Measurements from ENCODE around the gene VDR. TPM values are rescaled to one million over a fixed set of nuclear protein-coding genes. Genes with fewer than 3 reads are reported as not detected.
"Not testable (repeated sequence)": the region's sequence is repeated elsewhere in the genome, so short reads cannot be mapped to it uniquely, and the experiment has no call there.

VDR gene
- total RNA-seq, 2 experiments from 2014 or later, result 62.9 to 65.5 TPM

- CTCF ChIA-PET, result interaction anchor here (0.9 to 30.7 kb wide), 5 partner anchors 10 to 69 kb away, joined by 4 to 578 read pairs (median 20); no protein-coding TSS in a partner anchor
- POLR2A ChIA-PET, result interaction anchor here (0.8 to 37.8 kb wide), 10 partner anchors 8 to 596 kb away, joined by 3 to 1018 read pairs (median 12); partner anchors contain the start of genes ASB8, HDAC7 and RPAP3
- H3K27me3 Mint-ChIP-seq, result no peaks in the 10 kb centered on the region
- peaks cover 89% of the 10 kb centered on the region for H3K4me1 Mint-ChIP-seq
- peak overlapping the region; percentile 89 for H3K4me3 Mint-ChIP-seq
- no peak for DNase-seq
- peaks cover 68% of the 10 kb centered on the region for H3K36me3 Mint-ChIP-seq (ENCODE audit: low read depth)
- H3K9me3 Mint-ChIP-seq, result no peaks in the 10 kb centered on the region
- peak overlapping the region; percentile 93 for H3K27ac Mint-ChIP-seq
These were observed 93.0 kb downstream of the VDR start for GRCh38 chr12:47811581-47812484.

- Mint-ChIP-seq H3K27me3 (no peaks in the 10 kb centered on the region), H3K36me3 (ENCODE audit: low read depth) (peaks cover 68% of the 10 kb centered on the region), H3K4me1 (peaks cover 91% of the 10 kb centered on the region), H3K27ac (peak overlapping the region; percentile 93), H3K4me3 (peak overlapping the region; percentile 89), H3K9me3 (no peaks in the 10 kb centered on the region)
- no peak for DNase-seq
- CTCF ChIA-PET, result interaction anchor here (0.9 to 30.7 kb wide), 5 partner anchors 9 to 152 kb away, joined by 3 to 578 read pairs (median 25); partner anchors contain the start of genes HDAC7 and TMEM106C
- POLR2A ChIA-PET, result interaction anchor here (0.9 to 37.8 kb wide), 4 partner anchors 8 to 22 kb away, joined by 4 to 1018 read pairs (median 161); partner anchors contain the start of gene HDAC7
These were observed 93.8 kb downstream of the VDR start for GRCh38 chr12:47811072-47811396.

- H3K27me3 Mint-ChIP-seq, DNase-seq, H3K9me3 Mint-ChIP-seq: not testable (repeated sequence)
- H3K4me1 Mint-ChIP-seq, result peaks cover 91% of the 10 kb centered on the region
- H3K4me3 Mint-ChIP-seq, result peak overlapping the region; percentile 32
- ChIA-PET POLR2A (interaction anchor here (1.7 to 37.8 kb wide), 3 partner anchors 10 to 348 kb away, joined by 6 to 1018 read pairs (median 264); partner anchors contain the start of genes ASB8 and HDAC7), CTCF (interaction anchor here (0.7 to 30.7 kb wide), 6 partner anchors 9 to 67 kb away, joined by 3 to 578 read pairs (median 30); partner anchors contain the start of gene HDAC7)
- H3K27ac Mint-ChIP-seq, result peak overlapping the region; percentile 93
- H3K36me3 Mint-ChIP-seq (ENCODE audit: low read depth), result peaks cover 74% of the 10 kb centered on the region
These were observed 95.3 kb downstream of the VDR start for GRCh38 chr12:47809518-47809917.

GRCh38 chr12:47808574-47809365 is 96.0 kb downstream of the VDR start:
- Mint-ChIP-seq H3K4me1 (peaks cover 91% of the 10 kb centered on the region), H3K9me3 (no peaks in the 10 kb centered on the region), H3K27me3 (no peaks in the 10 kb centered on the region), H3K27ac (peak overlapping the region; percentile 93), H3K36me3 (ENCODE audit: low read depth) (peaks cover 74% of the 10 kb centered on the region), H3K4me3 (peak overlapping the region; percentile 67)
- POLR2A ChIA-PET, result interaction anchor here (1.2 to 37.8 kb wide), 21 partner anchors 10 to 596 kb away, joined by 3 to 1018 read pairs (median 7); partner anchors contain the start of genes ASB8, HDAC7, RAPGEF3 and RPAP3
- peak; percentile 78 for DNase-seq
- CTCF ChIA-PET, result interaction anchor here (0.7 to 30.7 kb wide), 21 partner anchors 8 to 362 kb away, joined by 3 to 578 read pairs (median 5); partner anchors contain the start of gene HDAC7

- H3K9me3 Mint-ChIP-seq, result no peaks in the 10 kb centered on the region
- H3K36me3 Mint-ChIP-seq (ENCODE audit: low read depth), result peaks cover 74% of the 10 kb centered on the region
- peaks cover 93% of the 10 kb centered on the region for H3K4me1 Mint-ChIP-seq
- H3K27me3 Mint-ChIP-seq, result no peaks in the 10 kb centered on the region
- peak; percentile 95 for DNase-seq
- H3K27ac Mint-ChIP-seq, result peak overlapping the region; percentile 93
- H3K4me3 Mint-ChIP-seq, result peak overlapping the region; percentile 67
- ChIA-PET CTCF (interaction anchor here (0.7 to 30.7 kb wide), 22 partner anchors 10 to 363 kb away, joined by 3 to 578 read pairs (median 4); partner anchors contain the start of genes HDAC7 and TMEM106C), POLR2A (interaction anchor here (0.8 to 37.8 kb wide), 25 partner anchors 9 to 595 kb away, joined by 3 to 1018 read pairs (median 6); partner anchors contain the start of genes ASB8, HDAC7, RAPGEF3 and RPAP3)
These were observed 96.7 kb downstream of the VDR start for GRCh38 chr12:47808050-47808449.

GRCh38 chr12:47807338-47807737 is 97.5 kb downstream of the VDR start:
- H3K27me3 Mint-ChIP-seq, result no peaks in the 10 kb centered on the region
- no peaks in the 10 kb centered on the region for H3K9me3 Mint-ChIP-seq
- peaks cover 97% of the 10 kb centered on the region for H3K4me1 Mint-ChIP-seq
- no peak for DNase-seq
- peak overlapping the region; percentile 67 for H3K4me3 Mint-ChIP-seq
- peak overlapping the region; percentile 93 for H3K27ac Mint-ChIP-seq
- ChIA-PET CTCF (interaction anchor here (1.1 to 30.7 kb wide), 19 partner anchors 9 to 299 kb away, joined by 3 to 578 read pairs (median 6); partner anchors contain the start of genes HDAC7 and TMEM106C), POLR2A (interaction anchor here (0.8 to 37.8 kb wide), 22 partner anchors 9 to 591 kb away, joined by 3 to 1018 read pairs (median 7); partner anchors contain the start of genes HDAC7, RAPGEF3, RPAP3 and SLC48A1)
- peaks cover 73% of the 10 kb centered on the region for H3K36me3 Mint-ChIP-seq (ENCODE audit: low read depth)

- CTCF ChIA-PET, result interaction anchor here (8.0 to 30.7 kb wide), 2 partner anchors 14 to 29 kb away, joined by 104 to 578 read pairs; partner anchors contain the start of gene HDAC7
- DNase-seq, result no peak
- no peak overlapping the region for H3K4me3 Mint-ChIP-seq
- H3K27ac Mint-ChIP-seq, result peak overlapping the region; percentile 93
- no peaks in the 10 kb centered on the region for H3K9me3 Mint-ChIP-seq
- POLR2A ChIA-PET, result interaction anchor here (7.4 to 37.8 kb wide), 3 partner anchors 7 to 28 kb away, joined by 58 to 1018 read pairs (median 264); partner anchors contain the start of gene HDAC7
- H3K27me3 Mint-ChIP-seq, result no peaks in the 10 kb centered on the region
- H3K4me1 Mint-ChIP-seq, result peaks cover 95% of the 10 kb centered on the region
- peaks cover 71% of the 10 kb centered on the region for H3K36me3 Mint-ChIP-seq (ENCODE audit: low read depth)
These were observed 99.4 kb downstream of the VDR start for GRCh38 chr12:47805417-47805816.

GRCh38 chr12:47804171-47804570 is 100.6 kb downstream of the VDR start:
- peak overlapping the region; percentile 93 for H3K27ac Mint-ChIP-seq
- no peak for DNase-seq
- CTCF ChIA-PET, result interaction anchor here (1.7 to 30.7 kb wide), 4 partner anchors 9 to 62 kb away, joined by 4 to 578 read pairs (median 56); partner anchors contain the start of gene HDAC7
- no peak overlapping the region for H3K4me3 Mint-ChIP-seq
- peaks cover 76% of the 10 kb centered on the region for H3K36me3 Mint-ChIP-seq (ENCODE audit: low read depth)
- H3K4me1 Mint-ChIP-seq, result peaks cover 89% of the 10 kb centered on the region
- H3K27me3 Mint-ChIP-seq, result no peaks in the 10 kb centered on the region
- H3K9me3 Mint-ChIP-seq, result no peaks in the 10 kb centered on the region
- POLR2A ChIA-PET, result interaction anchor here (7.4 to 37.8 kb wide), 3 partner anchors 8 to 29 kb away, joined by 58 to 1018 read pairs (median 264); partner anchors contain the start of gene HDAC7

GRCh38 chr12:47803191-47803875 is 101.5 kb downstream of the VDR start:
- CTCF ChIA-PET, result interaction anchor here (1.3 to 30.7 kb wide), 5 partner anchors 10 to 61 kb away, joined by 3 to 578 read pairs (median 8); partner anchors contain the start of gene HDAC7
- Mint-ChIP-seq H3K36me3 (ENCODE audit: low read depth) (peaks cover 81% of the 10 kb centered on the region), H3K27ac (peak overlapping the region; percentile 93), H3K4me3 (peak overlapping the region; percentile 43), H3K4me1 (peaks cover 83% of the 10 kb centered on the region), H3K27me3 (no peaks in the 10 kb centered on the region), H3K9me3 (no peaks in the 10 kb centered on the region)
- DNase-seq, result no peak
- POLR2A ChIA-PET, result interaction anchor here (1.2 to 37.8 kb wide), 4 partner anchors 9 to 30 kb away, joined by 3 to 1018 read pairs (median 161); partner anchors contain the start of gene HDAC7

- peaks cover 78% of the 10 kb centered on the region for H3K4me1 Mint-ChIP-seq
- peaks cover 84% of the 10 kb centered on the region for H3K36me3 Mint-ChIP-seq (ENCODE audit: low read depth)
- H3K27ac Mint-ChIP-seq, result peak overlapping the region; percentile 93
- peak overlapping the region; percentile 43 for H3K4me3 Mint-ChIP-seq
- no peaks in the 10 kb centered on the region for H3K27me3 Mint-ChIP-seq
- DNase-seq, result no peak
- ChIA-PET POLR2A (interaction anchor here (1.2 to 37.8 kb wide), 5 partner anchors 10 to 31 kb away, joined by 3 to 1018 read pairs (median 58); partner anchors contain the start of gene HDAC7), CTCF (interaction anchor here (0.9 to 30.7 kb wide), 11 partner anchors 10 to 96 kb away, joined by 3 to 578 read pairs (median 4); partner anchors contain the start of genes RPAP3 and SLC48A1)
- no peaks in the 10 kb centered on the region for H3K9me3 Mint-ChIP-seq
These were observed 102.5 kb downstream of the VDR start for GRCh38 chr12:47802312-47802711.

- POLR2A ChIA-PET, result interaction anchor here (0.9 to 37.8 kb wide), 7 partner anchors 9 to 60 kb away, joined by 3 to 1018 read pairs (median 4); partner anchors contain the start of gene HDAC7
- peaks cover 82% of the 10 kb centered on the region for H3K36me3 Mint-ChIP-seq (ENCODE audit: low read depth)
- peak overlapping the region; percentile 93 for H3K27ac Mint-ChIP-seq
- no peaks in the 10 kb centered on the region for H3K27me3 Mint-ChIP-seq
- H3K9me3 Mint-ChIP-seq, result no peaks in the 10 kb centered on the region
- DNase-seq, result no peak
- H3K4me1 Mint-ChIP-seq, result peaks cover 73% of the 10 kb centered on the region
- peak overlapping the region; percentile 43 for H3K4me3 Mint-ChIP-seq
- CTCF ChIA-PET, result interaction anchor here (0.9 to 30.7 kb wide), 11 partner anchors 10 to 161 kb away, joined by 3 to 578 read pairs (median 3); partner anchors contain the start of genes RPAP3, SLC48A1 and TMEM106C
These were observed 102.9 kb downstream of the VDR start for GRCh38 chr12:47801904-47802246.

All from activated CD4-positive, alpha-beta memory T cell treated with anti-CD3 and anti-CD28 coated beads, Interleukin-2, amount 10 ng/mL, durations not matched to agents 7 days and 5 days (primary cell).